GM08714 (cell line): ENCODE measurements around the gene HTR3C.

Experiments
- H3K4me3 ChIP-seq: fragments of 200-500 bp; sonication (Bioruptor generic); 2 replicates; pipeline ENCODE4 v1.5.1; 2014; ENCODE audit warnings: mild to moderate bottlenecking, low read length, inconsistent platforms
- ZNF274 ChIP-seq: IDR thresholded peaks from 2 replicates; pipeline ENCODE4 v1.6.1; 2012; ENCODE audit warnings: mild to moderate bottlenecking, low read depth, low read length

HTR3C gene

DNA sequence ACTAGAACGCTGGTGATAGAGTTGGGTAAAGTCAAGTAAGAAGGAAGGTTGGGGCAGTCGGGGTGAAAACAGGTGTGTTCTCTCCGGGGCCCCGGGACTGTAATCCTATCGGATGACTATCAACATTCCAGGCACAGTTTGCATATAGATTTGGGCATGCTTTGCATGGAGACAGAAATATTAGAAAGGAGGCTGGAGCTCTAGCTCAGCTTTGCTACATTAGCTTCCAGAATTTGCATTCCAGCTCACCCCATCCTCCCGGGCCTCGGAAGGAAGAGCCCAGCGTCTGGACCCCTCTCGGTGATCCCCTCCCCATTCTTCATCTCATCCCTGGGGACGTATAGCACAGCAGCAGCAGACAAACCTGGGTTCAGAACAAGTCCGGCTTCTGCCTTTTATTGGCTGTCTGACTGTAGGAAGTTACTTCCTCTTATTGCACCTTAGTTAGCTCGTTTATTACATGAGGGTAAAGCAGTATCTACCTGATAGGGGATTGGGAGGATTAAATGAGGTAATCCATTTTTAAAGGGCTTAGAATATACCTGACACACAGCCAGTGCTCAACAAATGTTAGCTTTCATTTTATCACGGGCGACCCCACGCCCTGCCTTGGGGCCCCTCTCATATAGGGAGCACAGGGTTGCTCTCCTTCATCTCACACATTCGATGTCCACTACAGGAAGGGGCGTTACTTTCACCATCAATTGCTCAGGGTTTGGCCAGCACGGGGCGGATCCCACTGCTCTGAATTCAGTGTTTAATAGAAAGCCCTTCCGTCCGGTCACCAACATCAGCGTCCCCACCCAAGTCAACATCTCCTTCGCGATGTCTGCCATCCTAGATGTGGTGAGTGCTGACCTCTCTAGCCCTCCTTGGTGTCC is 47.2 kb downstream of the HTR3C start:
- no peak for TF ChIP-seq ZNF274

More for the DNA sequence above, 47.2 kb downstream of the HTR3C start:
- no peak overlapping the region for H3K4me3 ChIP-seq
